ENCODE measurements around the gene OSBPL2.

The OSBPL2 gene

DNA sequence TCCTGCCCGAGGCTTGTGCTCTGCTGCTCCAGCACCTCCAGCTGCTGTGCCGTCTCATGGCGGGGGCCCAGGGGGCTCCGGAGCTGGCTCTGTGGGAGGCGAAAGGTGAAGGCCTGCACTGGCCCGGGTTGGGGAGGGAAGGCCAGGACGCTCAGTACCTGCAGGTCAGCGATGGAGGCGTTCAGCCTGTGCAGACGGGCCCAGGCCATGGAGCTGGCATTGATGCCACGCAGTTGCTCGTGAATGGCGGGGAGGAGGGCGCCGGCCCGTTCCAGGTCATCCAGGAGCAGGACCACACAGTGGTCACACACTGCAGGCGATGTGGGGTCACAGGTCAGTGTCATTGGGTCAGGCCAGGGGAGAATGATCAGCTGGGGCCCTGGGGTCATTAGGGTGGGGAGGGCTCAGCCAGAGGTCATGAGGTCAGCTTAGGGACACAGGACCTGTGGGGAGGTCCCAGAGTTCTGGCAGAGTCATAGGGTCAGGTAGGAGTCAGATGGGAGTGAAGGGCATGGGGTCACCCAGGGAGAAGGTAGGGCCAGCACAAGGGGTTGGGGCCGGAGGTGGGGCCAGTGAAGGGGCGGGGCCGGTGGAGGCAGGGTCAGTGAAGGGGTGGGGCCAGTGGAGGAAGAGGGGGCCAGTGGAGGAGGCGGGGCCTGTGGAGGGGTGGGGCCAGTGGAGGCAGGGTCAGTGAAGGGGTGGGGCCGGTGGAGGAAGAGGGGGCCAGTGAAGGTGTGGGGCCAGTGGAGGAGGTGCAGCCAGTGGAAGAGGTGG lies 82.4 kb downstream of the OSBPL2 start:
- Histone ChIP-seq H3K4me1 (ENCODE audit: insufficient read depth, low read length) (no peaks in the 10 kb centered on the region), H3K27ac (ENCODE audit: low read length) (no peak overlapping the region), H3K9me3 (ENCODE audit: insufficient read depth, low read length, severe bottlenecking) (no peaks in the 10 kb centered on the region), H3K9ac (ENCODE audit: low read depth, low read length) (no peak overlapping the region), H2AFZ (ENCODE audit: low read depth, low read length) (no peak overlapping the region), H3K4me3 (ENCODE audit: low read depth in 1 of 2, low read length in 2 of 2) (no peak overlapping the region), H3K27me3 (ENCODE audit: insufficient read depth, low read length, poor library complexity) (no peaks in the 10 kb centered on the region), H3K36me3 (ENCODE audit: insufficient read depth, low read length) (no peaks in the 10 kb centered on the region), H3K79me2 (ENCODE audit: insufficient read depth, low read length) (no peaks in the 10 kb centered on the region), H4K20me1 (ENCODE audit: insufficient read depth, low read length) (peaks cover 4% of the 10 kb centered on the region; the same call in 1 of the 2 replicates), H3K4me2 (ENCODE audit: insufficient read depth, low read length) (no peak overlapping the region)
- no peak for ATAC-seq (ENCODE audit: insufficient read depth, low read depth)
- DNase-seq = no peak
- TF ChIP-seq, protein P1, sequence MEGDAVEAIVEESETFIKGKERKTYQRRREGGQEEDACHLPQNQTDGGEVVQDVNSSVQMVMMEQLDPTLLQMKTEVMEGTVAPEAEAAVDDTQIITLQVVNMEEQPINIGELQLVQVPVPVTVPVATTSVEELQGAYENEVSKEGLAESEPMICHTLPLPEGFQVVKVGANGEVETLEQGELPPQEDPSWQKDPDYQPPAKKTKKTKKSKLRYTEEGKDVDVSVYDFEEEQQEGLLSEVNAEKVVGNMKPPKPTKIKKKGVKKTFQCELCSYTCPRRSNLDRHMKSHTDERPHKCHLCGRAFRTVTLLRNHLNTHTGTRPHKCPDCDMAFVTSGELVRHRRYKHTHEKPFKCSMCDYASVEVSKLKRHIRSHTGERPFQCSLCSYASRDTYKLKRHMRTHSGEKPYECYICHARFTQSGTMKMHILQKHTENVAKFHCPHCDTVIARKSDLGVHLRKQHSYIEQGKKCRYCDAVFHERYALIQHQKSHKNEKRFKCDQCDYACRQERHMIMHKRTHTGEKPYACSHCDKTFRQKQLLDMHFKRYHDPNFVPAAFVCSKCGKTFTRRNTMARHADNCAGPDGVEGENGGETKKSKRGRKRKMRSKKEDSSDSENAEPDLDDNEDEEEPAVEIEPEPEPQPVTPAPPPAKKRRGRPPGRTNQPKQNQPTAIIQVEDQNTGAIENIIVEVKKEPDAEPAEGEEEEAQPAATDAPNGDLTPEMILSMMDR (IDR thresholded peaks at IDR 0.05; ENCODE audit: borderline replicate concordance, extremely low read depth, low read length, poor library complexity, severe bottlenecking) = no peak
- TF ChIP-seq EZH2 (IDR thresholded peaks at IDR 0.05; ENCODE audit: borderline replicate concordance, low read depth, low read length, severe bottlenecking) = no peak

DNA sequence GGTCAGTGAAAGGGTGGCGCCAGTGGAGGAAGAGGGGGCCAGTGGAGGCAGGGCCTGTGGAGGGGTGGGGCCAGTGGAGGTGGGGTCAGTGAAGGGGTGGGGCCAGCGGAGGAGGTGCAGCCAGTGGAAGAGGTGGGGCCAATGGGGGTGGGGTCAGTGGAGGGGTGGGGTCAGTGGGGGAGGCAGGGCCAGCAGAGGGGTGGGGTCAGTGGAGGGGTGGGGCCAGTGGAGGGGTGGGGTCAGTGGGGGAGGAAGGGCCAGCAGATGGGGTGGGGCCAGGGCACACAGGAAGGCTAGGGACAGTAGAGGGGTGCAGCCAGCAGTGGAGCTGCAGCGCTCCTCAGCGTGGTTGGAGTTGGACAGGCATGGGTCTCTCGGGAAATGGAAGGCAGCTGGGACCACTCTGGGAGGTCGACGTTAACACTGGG lies 83.2 kb downstream of the OSBPL2 start:
- Histone ChIP-seq H3K4me3 (ENCODE audit: low read depth in 1 of 2, low read length in 2 of 2) (no peak overlapping the region), H3K79me2 (ENCODE audit: insufficient read depth, low read length) (no peaks in the 10 kb centered on the region), H3K4me1 (ENCODE audit: insufficient read depth, low read length) (no peaks in the 10 kb centered on the region), H2AFZ (ENCODE audit: low read depth, low read length) (no peak overlapping the region), H3K9me3 (ENCODE audit: insufficient read depth, low read length, severe bottlenecking) (no peaks in the 10 kb centered on the region), H3K27ac (ENCODE audit: low read length) (no peak overlapping the region), H3K36me3 (ENCODE audit: insufficient read depth, low read length) (no peaks in the 10 kb centered on the region), H3K4me2 (ENCODE audit: insufficient read depth, low read length) (no peak overlapping the region), H4K20me1 (ENCODE audit: insufficient read depth, low read length) (0 out of 2 replicates have a peak, but pooled peaks cover 4% of the 10 kb centered on the region), H3K9ac (ENCODE audit: low read depth, low read length) (no peak overlapping the region), H3K27me3 (ENCODE audit: insufficient read depth, low read length, poor library complexity) (no peaks in the 10 kb centered on the region)
- ATAC-seq (ENCODE audit: insufficient read depth, low read depth) (0 out of 3 replicates have a peak, but pooled peaks have one; percentile 18), DNase-seq (no peak)
- TF ChIP-seq, protein P1 (IDR thresholded peaks at IDR 0.05; ENCODE audit: borderline replicate concordance, extremely low read depth, low read length, poor library complexity, severe bottlenecking) = no peak
- TF ChIP-seq EZH2 (IDR thresholded peaks at IDR 0.05; ENCODE audit: borderline replicate concordance, low read depth, low read length, severe bottlenecking) = no peak

- no peak for TF ChIP-seq EZH2 (IDR thresholded peaks at IDR 0.05; ENCODE audit: borderline replicate concordance, low read depth, low read length, severe bottlenecking)
- TF ChIP-seq, protein P1 (IDR thresholded peaks at IDR 0.05; ENCODE audit: borderline replicate concordance, extremely low read depth, low read length, poor library complexity, severe bottlenecking) = no peak
- Histone ChIP-seq H3K4me2 (ENCODE audit: insufficient read depth, low read length) (no peak overlapping the region), H3K36me3 (ENCODE audit: insufficient read depth, low read length) (no peaks in the 10 kb centered on the region), H2AFZ (ENCODE audit: low read depth, low read length) (no peak overlapping the region), H4K20me1 (ENCODE audit: insufficient read depth, low read length) (0 out of 2 replicates have a peak, but pooled peaks cover 4% of the 10 kb centered on the region), H3K9me3 (ENCODE audit: insufficient read depth, low read length, severe bottlenecking) (no peaks in the 10 kb centered on the region), H3K79me2 (ENCODE audit: insufficient read depth, low read length) (no peaks in the 10 kb centered on the region), H3K4me3 (ENCODE audit: low read depth in 1 of 2, low read length in 2 of 2) (no peak overlapping the region), H3K27me3 (ENCODE audit: insufficient read depth, low read length, poor library complexity) (no peaks in the 10 kb centered on the region), H3K9ac (ENCODE audit: low read depth, low read length) (no peak overlapping the region), H3K27ac (ENCODE audit: low read length) (no peak overlapping the region), H3K4me1 (ENCODE audit: insufficient read depth, low read length) (no peaks in the 10 kb centered on the region)
- DNase-seq (no peak), ATAC-seq (ENCODE audit: insufficient read depth, low read depth) (no peak)
These were observed 83.7 kb downstream of the OSBPL2 start for GRCh38 chr20:62321975-62322374.

Data from DND-41 (cell line).